A549 treated with GW870086 at 1 μM for 4 hours (cell line): ENCODE data around the gene C11orf24. TPM values are rescaled to one million over a fixed set of nuclear protein-coding genes. Genes with fewer than 3 reads are reported as not detected.

ENCODE experiments used
- total RNA-seq: library from RNA; stranded (reverse); fragments of 200-300 nt; extraction: Qiagen RNA extraction; gene quantifications from 5 replicates; pipeline ENCODE4 v1.2.3, GENCODE V29; 2022; ENCODE audit warnings: low read depth

Gene C11orf24
- 54.2 to 62.5 TPM (median 61.2 TPM) in 5 replicates for total RNA-seq

GRCh38 chr11:68271781-68272608 lies at the start of gene C11orf24:
Gene C11orf24 (minus strand): TSS chr11:68271973. CDS start chr11:68263767, 8,206 bp downstream.

GRCh38 chr11:68312117-68312779 lies 40.5 kb upstream of the C11orf24 start, which contains the start of gene LRP5:
Gene LRP5 (plus strand): TSS chr11:68312591. CDS start chr11:68312715, 124 bp downstream.

GRCh38 chr11:68213135-68213515 lies 58.6 kb downstream of the C11orf24 start, which contains the start of gene KMT5B:
Gene KMT5B (minus strand): TSS chr11:68213296. CDS start chr11:68190076, 23,220 bp downstream.

Other genes starting within 250 kb of the C11orf24 start
- 308 to 397 TPM (median 369 TPM) in 5 replicates for gene NDUFS8, start 241.3 kb downstream of the C11orf24 start, total RNA-seq
- gene TCIRG1, start 232.9 kb downstream of the C11orf24 start, total RNA-seq, result 93.6 to 159 TPM (median 142 TPM) in 5 replicates
- gene CHKA, start 150.6 kb downstream of the C11orf24 start, total RNA-seq, result 30.3 to 39.8 TPM (median 37.7 TPM) in 5 replicates
- 17.4 to 23.2 TPM (median 22.4 TPM) in 5 replicates for gene KMT5B, start 58.7 kb downstream of the C11orf24 start, total RNA-seq
- gene LRP5, start 40.6 kb upstream of the C11orf24 start, total RNA-seq, result 33.2 to 56.8 TPM (median 50.8 TPM) in 5 replicates
- gene PPP6R3, start 188.8 kb upstream of the C11orf24 start, total RNA-seq, result 42.7 to 60.0 TPM (median 55.9 TPM) in 5 replicates